Small intestine (tissue), 7 donors: Measurements from ENCODE around the gene DIS3L2. TPM values are rescaled to one million over a fixed set of nuclear protein-coding genes. Genes with fewer than 3 reads are reported as not detected.
"Not testable (repeated sequence)": the region's sequence is repeated elsewhere in the genome, so short reads cannot be mapped to it uniquely, and the experiment has no call there.

Source experiments
- DNase-seq, 2 donors: peaks; one replicate each; pipeline versions ENCODE4 v3.0.0 to v3.0.0-alpha.2; 2013
- FAIRE-seq: peaks from 2 replicates; lab custom pipeline; 2012; peaks lifted over from hg19 to GRCh38; lab: Jason Lieb, UNC
- H3K27ac ChIP-seq, 3 donors: one replicate each; pipeline ENCODE4 v1.5.1; 2013; ENCODE audit warnings: low read length in 2 of 3, mild to moderate bottlenecking in 2 of 3, control low read depth in 1 of 3, inconsistent platforms in 1 of 3, low read depth in 1 of 3, moderate library complexity in 1 of 3
- H3K27me3 ChIP-seq, 3 donors: one replicate each; pipeline ENCODE4 v1.6.1; 2013; ENCODE audit warnings: low read length in 3 of 3, inconsistent platforms in 1 of 3; ENCODE audit not compliant: control insufficient read depth in 3 of 3, insufficient read depth in 3 of 3
- H3K36me3 ChIP-seq, 3 donors: one replicate each; pipeline ENCODE4 v1.6.1; 2013; ENCODE audit warnings: low read length in 3 of 3, inconsistent platforms in 1 of 3, low read depth in 1 of 3, mild to moderate bottlenecking in 1 of 3, moderate library complexity in 1 of 3; ENCODE audit not compliant: control insufficient read depth in 3 of 3, insufficient read depth in 2 of 3
- H3K4me1 ChIP-seq, 3 donors: one replicate each; pipeline ENCODE4 v1.6.1; 2013; ENCODE audit warnings: low read length in 2 of 3, inconsistent platforms in 1 of 3, low read depth in 1 of 3, mild to moderate bottlenecking in 1 of 3, moderate library complexity in 1 of 3; ENCODE audit not compliant: control insufficient read depth in 3 of 3, insufficient read depth in 2 of 3
- H3K4me3 ChIP-seq, 3 donors: one replicate each; pipeline ENCODE4 v1.5.1; 2013; ENCODE audit warnings: low read length in 3 of 3, control low read depth in 1 of 3, inconsistent platforms in 1 of 3, low read depth in 1 of 3, mild to moderate bottlenecking in 1 of 3, moderate library complexity in 1 of 3
- H3K9me3 ChIP-seq, 2 donors: one replicate each; pipeline ENCODE4 v1.6.1; 2013; ENCODE audit warnings: low read depth in 1 of 2, low read length in 1 of 2; ENCODE audit not compliant: control insufficient read depth in 2 of 2, insufficient read depth in 1 of 2
- WGBS, 3 donors: extraction: QIAGEN DNeasy Blood & Tissue Kit; methylation state at CpG; one replicate each; pipeline ENCODE4 v1.1.7; 2013; 5-methylcytosine and 5-hydroxymethylcytosine counted together
- polyA plus RNA-seq, 4 donors: library from polyadenylated mRNA; stranded (reverse) in 3 of 4; unstranded in 1 of 4; fragments of 200-250 nt in 3 of 4; fragments of 120-200 nt in 1 of 4; gene quantifications; one replicate each; pipeline versions ENCODE4 v1.2.1 to v1.2.3, GENCODE V29; 2013
- donor health status: healthy with polysubstance abuse.
- donor health status: control.
- donor health status: control.
- donor health status: Bipolar disorder and iron deficiency.
- donor health status: healthy.

DIS3L2 gene
- polyA plus RNA-seq, 4 donors = 8.3 to 22.1 (median 11.8) TPM

- 86 to 87% (median 87%) methylated on average over 7 of the region's 7 CpGs for WGBS, 3 donors
Observed at GRCh38 chr2:232377319-232377718, 415.8 kb downstream of the DIS3L2 start.

GRCh38 chr2:232377841-232378734 lies 416.6 kb downstream of the DIS3L2 start:
- no peak for FAIRE-seq
- 63 to 76% (median 75%) methylated on average over 15 to 17 of the region's 17 CpGs for WGBS, 3 donors
- DNase-seq = no peak
- Histone ChIP-seq H3K4me3 (no peak overlapping the region), H3K36me3 (no peaks in the 10 kb centered on the region), H3K9me3 (no peaks in the 10 kb centered on the region), H3K27me3 (peaks cover 0 to 22% (median 0%) of the 10 kb centered on the region in 3 donors), H3K27ac (no peak overlapping the region), H3K4me1 (no peaks in the 10 kb centered on the region)

More at GRCh38 chr2:232377319-232377718, 415.8 kb downstream of the DIS3L2 start:
- Histone ChIP-seq H3K4me3 (no peak overlapping the region), H3K36me3 (no peaks in the 10 kb centered on the region), H3K27me3 (peaks cover 0 to 14% (median 0%) of the 10 kb centered on the region in 3 donors), H3K4me1 (no peaks in the 10 kb centered on the region), H3K9me3 (no peaks in the 10 kb centered on the region), H3K27ac (no peak overlapping the region)
- FAIRE-seq (no peak), DNase-seq (no peak)

GRCh38 chr2:232378735-232379151 lies 417.2 kb downstream of the DIS3L2 start, which contains the start of gene ALPP:
Gene ALPP (plus strand): TSS chr2:232378751. CDS start chr2:232378803, 52 bp downstream.
- WGBS, 3 donors = 68 to 83% (median 81%) methylated on average over 7 to 12 of the region's 12 CpGs
- peaks cover 0 to 27% (median 0%) of the 10 kb centered on the region in 3 donors for H3K27me3 ChIP-seq
- not testable (repeated sequence) for FAIRE-seq

GRCh38 chr2:232379610-232380590 lies 418.4 kb downstream of the DIS3L2 start:
- FAIRE-seq, H3K36me3 ChIP-seq, DNase-seq, H3K27ac ChIP-seq, H3K4me1 ChIP-seq, H3K9me3 ChIP-seq, H3K4me3 ChIP-seq: not testable (repeated sequence)
- 73 to 85% (median 79%) methylated on average over 32 to 41 of the region's 41 CpGs for WGBS, 3 donors
- H3K27me3 ChIP-seq = peaks cover 0 to 36% (median 2%) of the 10 kb centered on the region in 3 donors

More at GRCh38 chr2:232378735-232379151, 417.2 kb downstream of the DIS3L2 start, which contains the start of gene ALPP:
- not testable (repeated sequence) for H3K4me1 ChIP-seq, H3K27ac ChIP-seq, DNase-seq, H3K4me3 ChIP-seq, H3K36me3 ChIP-seq, H3K9me3 ChIP-seq

- H3K4me1 ChIP-seq, H3K27ac ChIP-seq, DNase-seq, H3K36me3 ChIP-seq, H3K9me3 ChIP-seq, FAIRE-seq, H3K4me3 ChIP-seq: not testable (repeated sequence)
- H3K27me3 ChIP-seq = peaks cover 2 to 48% (median 10%) of the 10 kb centered on the region in 3 donors
- 33 to 36% (median 36%) methylated on average over 37 to 59 of the region's 59 CpGs for WGBS, 3 donors
Observed at GRCh38 chr2:232381204-232382031, 419.9 kb downstream of the DIS3L2 start.

GRCh38 chr2:232382331-232383225 lies 421.1 kb downstream of the DIS3L2 start:
- WGBS, 3 donors = 35 to 59% (median 53%) methylated on average over 18 of the region's 18 CpGs
- Histone ChIP-seq H3K4me1 (peaks cover 0 to 3% (median 0%) of the 10 kb centered on the region in 3 donors), H3K9me3 (no peaks in the 10 kb centered on the region), H3K27me3 (peaks cover 7 to 57% (median 21%) of the 10 kb centered on the region in 3 donors), H3K4me3 (no peak overlapping the region), H3K27ac (no peak overlapping the region), H3K36me3 (no peaks in the 10 kb centered on the region)
- DNase-seq (no peak), FAIRE-seq (no peak)

GRCh38 chr2:232384466-232384865 lies 423.0 kb downstream of the DIS3L2 start:
- H3K27me3 ChIP-seq = peaks cover 8 to 74% (median 30%) of the 10 kb centered on the region in 3 donors
- 59 to 85% (median 78%) methylated on average over 1 of the region's 1 CpG for WGBS, 3 donors

More at GRCh38 chr2:232384466-232384865, 423.0 kb downstream of the DIS3L2 start:
- no peak for FAIRE-seq
- Histone ChIP-seq H3K4me1 (peaks cover 0 to 3% (median 0%) of the 10 kb centered on the region in 3 donors), H3K9me3 (no peaks in the 10 kb centered on the region), H3K36me3 (no peaks in the 10 kb centered on the region), H3K4me3 (peak overlapping the region in 1 of 3 donors; percentile 5), H3K27ac (no peak overlapping the region)
- no peak for DNase-seq
